ENCODE measurements around the gene FRMD4B.
"Not testable (repeated sequence)": the region's sequence is repeated elsewhere in the genome, so short reads cannot be mapped to it uniquely, and the experiment has no call there.

The FRMD4B gene

GRCh38 chr3:69260216-69260787 is 125.6 kb downstream of the FRMD4B start:
- H3K4me3 ChIP-seq (ENCODE audit: low read depth, low read length), result no peak overlapping the region
- DNase-seq (ENCODE audit: low read depth), result no peak

DNA sequence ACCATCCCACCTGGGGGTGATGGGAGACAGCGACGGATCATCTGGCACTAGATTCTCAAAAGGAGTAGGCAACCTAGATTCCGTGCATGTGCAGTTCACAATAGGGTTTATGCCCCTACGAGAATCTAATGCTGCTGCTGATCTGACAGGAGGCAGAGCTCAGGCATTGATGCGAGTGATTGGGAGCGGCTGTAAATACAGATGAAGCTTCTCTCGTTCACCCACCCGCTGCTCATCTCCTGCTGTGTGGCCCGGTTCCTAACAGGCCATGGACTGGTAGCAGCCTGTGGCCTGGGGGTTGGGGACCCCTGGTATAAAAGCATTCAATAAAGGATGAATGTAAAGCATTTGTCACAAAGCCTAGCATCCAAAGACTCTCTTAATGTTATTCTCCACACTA is 126.8 kb downstream of the FRMD4B start:
- DNase-seq (ENCODE audit: low read depth), result no peak
- no peak overlapping the region for H3K4me3 ChIP-seq (ENCODE audit: low read depth, low read length)

DNA sequence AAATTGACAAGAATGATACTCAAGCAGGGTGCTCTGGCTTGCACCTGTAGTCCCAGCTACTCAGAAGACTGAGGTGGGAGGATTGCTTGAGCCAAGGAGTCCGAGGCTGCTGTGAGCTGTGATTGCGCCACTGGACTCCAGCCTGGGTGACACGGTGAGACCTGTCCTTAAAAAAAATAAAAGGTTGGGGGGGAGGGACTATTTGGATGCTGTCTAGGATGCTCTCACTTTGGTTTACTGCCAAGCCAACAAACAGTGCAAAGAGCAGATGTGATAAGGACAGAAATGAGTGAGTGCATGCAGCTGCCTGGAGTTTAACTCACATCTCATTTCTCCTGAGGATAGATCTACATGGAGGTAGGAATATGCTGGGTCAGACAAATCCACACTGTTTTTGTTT is 130.0 kb downstream of the FRMD4B start:
- no peak overlapping the region for H3K4me3 ChIP-seq (ENCODE audit: low read depth, low read length)
- no peak for DNase-seq (ENCODE audit: low read depth)

DNA sequence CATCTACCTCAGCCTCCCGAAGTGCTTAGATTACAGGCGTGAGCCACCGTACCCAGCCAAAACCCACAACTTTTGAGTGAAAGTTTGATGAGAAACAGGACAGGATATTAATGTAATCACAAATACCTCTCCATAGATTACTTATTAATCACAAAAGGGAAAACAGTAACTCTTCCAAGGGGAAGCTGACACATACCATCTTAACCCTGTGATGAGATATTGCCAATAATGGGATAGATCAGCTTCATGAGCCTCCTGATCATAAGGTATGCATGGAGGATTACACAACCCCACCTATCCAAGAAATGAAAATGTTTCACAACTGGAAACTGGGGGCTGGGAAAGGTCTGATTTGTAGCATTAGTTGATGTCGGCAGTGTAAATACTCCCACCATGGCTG is 131.5 kb downstream of the FRMD4B start:
- H3K4me3 ChIP-seq (ENCODE audit: low read depth, low read length), result no peak overlapping the region
- no peak for DNase-seq (ENCODE audit: low read depth)

DNA sequence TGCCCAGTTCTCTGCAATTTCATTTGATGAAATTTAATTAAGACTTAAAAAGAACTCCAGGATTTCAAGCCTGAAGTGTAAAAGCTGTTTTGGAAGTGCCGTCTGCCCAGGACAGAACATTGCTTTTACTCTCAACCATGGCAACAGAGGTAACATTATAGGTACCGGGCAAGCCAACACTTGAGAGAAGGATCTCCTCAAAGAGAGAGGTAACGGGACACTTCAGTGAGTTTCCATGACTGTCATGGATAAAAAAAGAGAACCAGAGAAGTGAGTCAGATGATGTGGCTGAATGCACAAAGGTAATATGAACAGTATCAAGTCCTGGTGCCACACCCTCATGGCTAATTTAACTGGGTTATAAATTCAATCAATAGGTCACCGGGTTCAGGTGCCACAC is 133.3 kb downstream of the FRMD4B start:
- DNase-seq (ENCODE audit: low read depth), result no peak
- no peak overlapping the region for H3K4me3 ChIP-seq (ENCODE audit: low read depth, low read length)

DNA sequence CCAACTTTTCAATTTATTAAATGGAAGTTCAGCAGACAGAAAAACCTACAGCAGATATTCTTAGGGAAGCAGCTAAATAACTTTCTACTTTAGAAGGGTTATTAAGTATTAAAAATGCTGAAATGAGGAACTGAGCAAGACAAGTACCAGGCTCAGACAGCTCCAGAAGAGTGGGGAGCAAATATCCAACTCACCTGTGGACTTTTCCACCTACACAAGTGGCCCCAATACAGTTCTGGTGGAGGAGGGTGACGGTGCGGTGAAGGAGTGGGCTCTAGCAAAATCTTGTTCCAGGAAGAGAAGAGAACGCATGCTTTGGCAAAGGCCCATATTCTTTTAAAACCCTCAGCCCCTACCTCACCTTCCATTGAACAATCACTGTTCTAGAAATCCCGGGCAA is 133.7 kb downstream of the FRMD4B start:
- no peak for DNase-seq (ENCODE audit: low read depth)
- H3K4me3 ChIP-seq (ENCODE audit: low read depth, low read length), result no peak overlapping the region

DNA sequence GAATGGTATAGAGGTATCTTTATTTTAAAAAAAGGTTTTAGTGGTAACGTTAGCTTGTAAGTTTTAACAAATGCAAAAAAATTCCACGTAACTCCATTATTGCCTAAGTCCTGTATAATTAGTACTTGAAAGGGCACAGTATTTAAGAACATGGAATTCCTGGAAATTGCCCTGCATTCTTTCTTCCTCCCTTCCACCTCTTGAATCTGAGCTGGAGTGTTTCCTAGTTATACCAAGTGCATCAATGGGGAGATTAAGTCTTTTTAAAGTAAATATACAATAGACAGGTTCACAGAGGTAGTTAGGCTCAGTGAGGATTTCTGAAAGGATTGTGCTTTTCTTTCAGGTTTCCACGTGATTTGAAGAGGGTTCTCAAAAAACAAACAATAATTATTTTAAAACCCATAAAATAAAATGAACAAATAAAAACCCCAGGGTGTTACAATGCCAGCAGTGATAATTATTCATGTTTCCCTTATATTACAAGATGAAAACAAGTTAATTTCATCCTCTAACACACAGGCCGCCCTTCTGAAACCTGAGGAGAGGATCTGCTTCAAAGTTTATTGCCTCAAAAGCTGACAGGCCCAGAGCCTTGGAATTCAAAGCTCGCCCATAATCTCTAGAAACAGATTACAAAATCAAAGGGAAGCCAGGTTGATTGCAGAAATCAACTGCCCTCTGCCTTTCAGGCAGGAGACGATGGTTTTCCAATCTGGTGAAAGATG is 134.6 kb downstream of the FRMD4B start:
- no peak for DNase-seq (ENCODE audit: low read depth)
- no peak overlapping the region for H3K4me3 ChIP-seq (ENCODE audit: low read depth, low read length)

DNA sequence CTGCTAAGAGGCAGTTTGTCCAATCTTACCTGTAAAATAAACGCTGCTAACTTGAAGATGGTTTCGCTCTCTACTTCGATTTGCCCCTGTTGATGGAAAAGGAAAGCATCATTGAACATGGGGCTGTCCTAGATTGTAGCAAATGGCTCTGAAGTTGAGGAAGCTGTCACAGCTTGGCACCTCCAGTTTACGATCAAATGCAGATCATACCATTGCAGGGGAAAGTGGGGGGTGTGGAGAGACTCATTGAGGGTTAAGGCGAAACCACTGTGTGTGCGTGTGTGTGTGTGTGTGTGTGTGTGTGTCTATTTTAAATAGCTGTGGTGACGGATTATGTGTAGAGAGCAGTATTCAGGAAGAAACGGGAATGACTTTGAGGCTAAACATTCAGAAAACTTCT is 135.9 kb downstream of the FRMD4B start:
- no peak for DNase-seq (ENCODE audit: low read depth)
- peak overlapping the region; percentile 1 for H3K4me3 ChIP-seq (ENCODE audit: low read depth, low read length)

GRCh38 chr3:69249001-69249400 is 136.9 kb downstream of the FRMD4B start:
- no peak overlapping the region for H3K4me3 ChIP-seq (ENCODE audit: low read depth, low read length)
- DNase-seq (ENCODE audit: low read depth), result no peak

DNA sequence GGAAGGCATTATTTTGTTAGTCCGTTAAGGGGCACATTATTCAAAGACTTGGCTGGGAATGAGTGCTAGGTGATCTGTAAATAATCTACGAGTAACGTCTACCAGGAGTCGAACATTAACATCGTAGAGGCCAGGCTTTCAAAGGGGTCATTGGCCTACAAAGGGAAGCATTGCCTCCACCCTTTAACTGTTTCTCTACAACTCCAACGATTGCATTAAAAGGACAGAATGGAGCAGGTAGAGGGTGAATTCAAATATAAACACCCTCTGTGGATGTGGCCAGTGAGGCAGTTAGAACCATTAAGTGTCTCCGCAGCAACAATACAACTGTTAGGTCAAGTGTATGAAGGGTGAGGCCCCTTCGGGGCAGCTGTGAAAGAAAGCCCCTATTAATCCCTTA is 137.5 kb downstream of the FRMD4B start:
- no peak for DNase-seq (ENCODE audit: low read depth)

GRCh38 chr3:69246612-69247011 is 139.3 kb downstream of the FRMD4B start:
- H3K4me3 ChIP-seq (ENCODE audit: low read depth, low read length), result no peak overlapping the region
- no peak for DNase-seq (ENCODE audit: low read depth)

More for the DNA sequence above, 137.5 kb downstream of the FRMD4B start:
- no peak overlapping the region for H3K4me3 ChIP-seq (ENCODE audit: low read depth, low read length)

DNA sequence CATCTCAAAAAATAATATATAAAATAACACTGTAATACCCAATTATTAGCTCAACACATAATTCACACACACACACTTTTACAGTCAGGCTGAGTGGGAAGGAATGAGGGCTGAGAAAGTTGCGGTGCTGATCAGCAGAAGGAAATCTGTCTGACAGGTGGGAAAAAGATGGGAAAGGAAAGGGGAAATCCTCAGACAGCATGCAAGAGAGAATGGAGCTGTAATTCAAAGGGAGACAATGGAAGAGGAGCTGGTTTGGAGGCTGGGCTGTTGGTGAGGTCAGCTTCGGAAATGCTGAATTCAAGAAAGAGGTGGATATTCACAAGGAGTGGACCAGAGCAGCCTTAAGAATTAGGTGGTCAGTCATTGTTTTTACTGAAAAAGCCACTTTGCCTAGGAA is 141.8 kb downstream of the FRMD4B start:
- DNase-seq (ENCODE audit: low read depth), result no peak
- H3K4me3 ChIP-seq (ENCODE audit: low read depth, low read length), result no peak overlapping the region

GRCh38 chr3:69241769-69242168 is 144.1 kb downstream of the FRMD4B start:
- H3K4me3 ChIP-seq (ENCODE audit: low read depth, low read length), result no peak overlapping the region
- DNase-seq (ENCODE audit: low read depth), result no peak

DNA sequence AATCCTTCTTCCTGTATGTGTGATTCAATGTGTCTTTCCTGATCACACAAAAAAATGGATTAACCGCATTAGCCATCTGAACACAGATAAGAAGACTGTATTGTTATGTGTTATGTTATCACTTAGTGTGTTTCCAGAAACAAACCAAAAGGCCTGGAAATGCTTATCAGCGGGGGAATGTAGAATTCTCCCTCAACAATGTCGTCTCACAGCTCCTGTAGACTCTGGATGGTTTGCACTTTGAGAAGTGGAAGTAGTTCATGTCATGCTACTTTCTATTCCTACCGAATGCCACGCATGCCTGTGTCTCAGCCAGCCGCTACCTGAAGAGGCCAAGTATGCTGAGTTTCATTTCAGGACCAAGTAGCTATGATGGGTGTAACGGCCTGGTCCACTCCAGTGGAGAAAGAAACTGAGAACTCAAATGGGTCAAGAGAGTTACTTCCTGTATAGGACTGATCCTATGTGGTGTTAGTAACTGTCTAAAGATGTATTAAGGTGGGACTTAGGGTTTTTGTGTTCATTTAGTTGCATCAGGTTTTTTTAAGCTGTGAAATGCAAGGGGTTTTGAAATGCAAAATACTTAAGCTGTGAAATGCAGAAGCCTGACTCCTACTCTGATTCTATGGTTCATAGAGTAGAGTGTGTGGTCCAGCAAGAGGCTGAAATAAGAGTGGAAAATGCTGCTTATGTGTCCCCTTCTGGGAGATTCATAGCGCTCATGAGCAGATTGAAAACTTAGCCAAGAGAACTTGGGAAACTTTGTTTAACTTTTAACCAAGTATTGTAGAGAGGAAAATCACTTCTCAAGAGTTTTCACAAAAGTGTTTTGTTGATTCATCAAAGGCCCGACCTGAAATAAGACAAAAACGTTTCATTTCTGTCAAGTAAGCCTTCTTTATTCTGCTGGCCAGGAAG is 145.0 kb downstream of the FRMD4B start:
- no peak for DNase-seq (ENCODE audit: low read depth)
- no peak overlapping the region for H3K4me3 ChIP-seq (ENCODE audit: low read depth, low read length)

DNA sequence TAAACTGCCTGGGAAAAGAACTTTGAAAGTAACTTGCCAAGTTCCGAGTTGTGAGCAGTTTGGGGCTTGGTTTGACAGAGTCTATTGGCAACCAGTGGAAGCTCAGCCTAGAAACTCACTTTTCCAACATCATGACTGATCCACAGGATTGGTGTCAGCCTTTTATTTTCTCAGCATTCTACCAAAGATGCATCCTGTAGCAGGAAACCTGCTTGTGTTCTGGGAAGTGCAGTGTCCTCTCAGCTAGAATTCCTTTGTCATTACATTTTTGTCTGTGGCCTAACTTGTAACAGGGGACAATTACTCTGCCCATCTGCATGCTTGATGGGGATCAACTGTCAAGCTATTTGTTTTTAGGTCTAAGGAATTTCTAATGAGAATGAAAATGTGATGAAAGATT is 146.8 kb downstream of the FRMD4B start:
- no peak for DNase-seq (ENCODE audit: low read depth)
- no peak overlapping the region for H3K4me3 ChIP-seq (ENCODE audit: low read depth, low read length)

- DNase-seq (ENCODE audit: low read depth), result no peak
- no peak overlapping the region for H3K4me3 ChIP-seq (ENCODE audit: low read depth, low read length)
These were observed 148.8 kb downstream of the FRMD4B start for GRCh38 chr3:69236812-69237707.

- H3K4me3 ChIP-seq (ENCODE audit: low read depth, low read length), result no peak overlapping the region
- DNase-seq (ENCODE audit: low read depth), result no peak
These were observed 150.0 kb downstream of the FRMD4B start for GRCh38 chr3:69235882-69236281.

DNA sequence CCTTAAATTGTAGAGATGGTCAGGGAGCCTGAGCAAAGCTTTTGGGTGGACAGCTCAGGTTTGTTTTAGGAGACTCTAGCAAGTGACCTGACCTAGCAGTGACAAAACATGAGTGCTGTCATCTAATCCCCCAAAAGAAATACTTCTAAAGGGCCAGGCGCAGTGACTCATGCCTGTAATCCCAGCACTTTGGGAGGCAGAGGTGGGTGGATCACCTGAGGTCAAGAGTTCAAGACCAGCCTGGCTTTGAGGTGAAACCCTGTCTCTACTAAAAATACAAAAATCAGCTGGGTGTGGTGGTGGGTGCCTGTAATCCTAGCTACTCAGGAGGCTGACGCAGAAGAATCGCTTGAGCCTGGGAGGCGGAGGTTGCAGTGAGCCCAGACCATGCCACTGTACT is 150.7 kb downstream of the FRMD4B start:
- not testable (repeated sequence) for H3K4me3 ChIP-seq (ENCODE audit: low read depth, low read length); DNase-seq (ENCODE audit: low read depth)

DNA sequence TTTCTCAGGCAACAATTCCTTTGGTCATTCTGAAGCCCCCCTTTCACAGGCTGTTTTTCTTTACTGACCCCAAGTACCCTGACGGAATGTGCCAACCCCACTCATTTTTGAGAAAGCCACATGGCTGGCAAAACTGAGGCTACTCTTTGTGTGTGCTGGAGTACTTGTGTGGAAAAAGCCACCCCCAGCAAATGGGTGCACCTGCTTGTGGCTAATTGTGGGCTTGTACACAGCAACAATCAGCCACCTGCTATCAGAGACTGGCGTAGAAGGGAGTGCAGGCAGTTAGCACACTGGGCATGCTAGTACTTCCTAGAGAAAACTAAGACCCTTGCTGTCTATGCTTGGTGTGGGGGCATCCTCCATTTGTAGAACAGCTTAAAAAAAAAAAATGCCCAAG is 153.4 kb downstream of the FRMD4B start:
- H3K4me3 ChIP-seq (ENCODE audit: low read depth, low read length), result no peak overlapping the region
- no peak for DNase-seq (ENCODE audit: low read depth)

Data from skeletal muscle cell (primary cell).